IPS-11a (cell line): ENCODE measurements around the gene SORCS2.

Experiments
- H3K4me3 ChIP-seq: one replicate; pipeline ENCODE4 v1.5.1; 2013; ENCODE audit warnings: low read depth, low read length, control low read depth

The SORCS2 gene

DNA sequence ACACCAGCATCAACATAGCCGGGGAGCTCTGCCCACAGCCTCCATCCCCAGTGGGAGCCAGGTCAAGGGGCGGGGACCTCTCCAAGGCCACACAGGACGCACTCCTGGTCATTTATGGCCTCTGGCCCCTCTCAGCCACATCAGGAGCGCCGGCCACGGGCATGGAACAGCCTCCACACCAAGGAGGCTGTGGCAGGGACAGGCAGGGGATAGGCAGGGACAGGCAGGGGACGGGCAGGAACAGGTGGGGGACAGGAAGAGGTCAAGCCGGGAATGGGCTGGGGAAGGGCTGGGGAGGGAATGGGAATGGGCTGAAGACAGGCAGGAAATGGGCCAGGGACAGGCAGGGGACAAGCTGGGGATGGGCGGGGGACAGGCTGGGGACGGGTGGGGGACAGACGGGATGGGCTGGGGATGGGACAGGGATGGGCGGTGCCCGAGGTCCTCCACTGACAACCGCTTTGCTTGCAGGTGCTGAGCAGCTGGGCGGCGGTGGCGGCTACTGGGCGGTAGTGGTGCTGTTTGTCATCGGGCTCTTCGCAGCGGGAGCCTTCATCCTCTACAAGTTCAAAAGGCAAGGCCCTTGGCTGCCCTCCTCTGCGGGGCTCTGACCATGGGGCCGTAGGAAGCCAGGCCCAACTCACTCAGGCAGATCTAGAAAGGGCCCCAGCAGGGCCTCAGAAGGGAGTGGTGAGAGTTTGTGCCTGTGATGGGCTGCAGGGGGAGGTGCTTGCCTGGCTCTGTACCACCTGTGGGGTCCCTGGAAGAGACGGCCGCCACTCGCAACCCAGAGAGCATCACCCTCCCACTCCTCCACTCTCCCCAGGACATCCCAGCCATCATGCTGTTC lies 541.7 kb downstream of the SORCS2 start:
- H3K4me3 ChIP-seq, result no peak overlapping the region

DNA sequence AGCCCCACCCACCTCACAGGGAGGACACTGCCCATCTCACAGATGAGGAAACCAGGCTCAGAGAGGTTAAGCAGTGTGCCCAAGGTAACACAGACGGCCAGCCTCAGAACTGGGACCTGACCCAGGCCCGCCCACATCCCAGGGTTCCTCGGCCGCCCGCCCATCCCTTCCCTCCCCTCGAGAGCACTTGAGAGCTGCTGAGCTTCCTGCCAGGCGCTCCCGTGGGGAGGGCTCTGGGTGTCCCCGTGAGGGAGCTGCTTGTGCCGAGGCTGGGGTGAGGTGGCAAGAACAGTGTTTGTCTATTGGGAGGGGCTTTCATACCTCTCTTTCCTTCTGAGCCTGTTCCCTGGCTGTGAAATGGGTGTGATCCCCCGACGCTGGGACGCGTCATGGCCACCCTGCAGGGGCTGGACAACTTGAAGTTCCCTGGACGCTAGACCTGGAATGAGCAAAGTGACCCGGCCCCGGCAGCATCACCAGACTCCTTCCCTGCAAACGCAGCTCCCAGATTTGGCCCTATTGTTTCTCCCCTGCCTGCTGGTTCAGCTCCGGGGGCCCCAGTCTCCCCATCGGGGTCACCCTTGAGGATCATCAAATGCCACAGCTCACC lies 542.4 kb downstream of the SORCS2 start:
- no peak overlapping the region for H3K4me3 ChIP-seq

DNA sequence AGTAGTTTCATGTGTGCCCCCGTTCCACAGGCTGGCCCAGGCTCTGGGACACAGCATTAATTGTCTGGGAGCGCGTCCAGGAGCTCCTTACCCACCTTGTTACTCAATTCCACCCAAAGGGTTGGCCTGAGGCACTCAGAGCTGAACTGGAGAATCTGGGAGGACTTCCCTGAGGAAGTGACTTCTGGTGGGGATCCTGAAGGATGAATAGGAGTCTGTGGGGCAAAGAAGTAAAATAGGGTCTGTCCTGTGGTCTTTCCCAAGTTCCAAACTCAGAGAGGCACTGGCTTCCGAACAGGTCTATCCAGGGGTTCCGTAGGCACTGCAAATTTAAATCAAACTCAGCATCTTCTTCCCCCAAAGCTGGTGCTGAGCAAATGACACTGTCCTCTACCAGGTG lies 543.1 kb downstream of the SORCS2 start:
- H3K4me3 ChIP-seq, result no peak overlapping the region

DNA sequence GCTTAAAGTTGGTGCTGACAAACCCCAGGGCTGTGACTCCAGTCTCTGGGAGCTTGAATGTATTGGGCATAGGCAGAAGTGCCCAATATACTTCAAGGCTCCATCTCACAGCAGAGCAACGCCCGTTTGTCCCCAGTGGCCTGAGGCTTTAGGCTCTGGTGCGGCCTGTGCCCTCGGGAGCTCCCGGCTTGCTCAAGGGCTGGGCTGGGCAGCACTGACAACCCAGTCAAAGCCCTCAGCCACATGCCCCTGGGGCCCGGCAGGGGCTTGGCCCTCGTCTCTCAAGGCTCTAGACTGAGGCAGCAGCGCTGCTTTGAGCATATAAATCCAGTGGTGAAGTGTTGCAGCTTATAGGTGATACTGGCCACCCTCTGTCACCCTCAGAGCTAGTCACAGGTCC lies 543.6 kb downstream of the SORCS2 start:
- no peak overlapping the region for H3K4me3 ChIP-seq

DNA sequence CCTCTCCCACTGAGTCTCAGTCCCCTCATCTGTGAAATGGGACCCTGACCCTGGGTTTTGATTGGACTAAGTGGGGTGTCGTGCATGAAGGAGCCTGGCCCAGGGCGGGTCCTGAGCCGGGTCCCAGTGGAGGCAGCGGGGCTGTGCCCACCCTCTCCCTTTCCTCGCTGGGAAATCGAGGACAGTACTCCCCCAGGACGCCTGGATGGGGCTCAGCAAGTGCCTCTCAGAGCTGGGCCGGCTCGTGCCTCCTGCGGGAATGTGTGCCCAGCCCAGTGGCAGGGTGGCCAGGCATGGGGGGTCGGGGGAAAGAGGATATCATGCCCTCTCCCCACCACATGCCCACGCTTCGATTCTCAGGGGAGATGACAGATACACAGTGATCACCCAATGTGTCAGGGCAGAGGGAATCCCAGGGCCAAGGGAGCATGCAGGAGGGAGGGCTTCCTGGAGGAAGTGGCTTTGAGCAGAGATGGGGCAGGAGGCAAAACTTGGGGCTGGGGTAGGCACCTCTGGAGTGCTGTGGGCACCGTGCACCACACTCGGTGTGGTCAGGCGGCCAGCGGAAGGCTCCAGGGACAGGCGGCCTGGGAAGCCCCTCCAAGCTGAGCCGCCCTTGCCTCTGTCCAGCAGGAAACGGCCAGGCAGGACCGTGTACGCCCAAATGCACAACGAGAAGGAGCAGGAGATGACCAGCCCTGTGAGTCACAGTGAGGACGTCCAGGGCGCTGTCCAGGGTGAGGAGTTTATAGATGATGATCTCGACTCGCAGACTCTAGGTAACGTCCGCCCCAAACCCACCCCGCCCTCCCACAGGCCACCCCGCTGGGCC lies 544.3 kb downstream of the SORCS2 start:
- no peak overlapping the region for H3K4me3 ChIP-seq

DNA sequence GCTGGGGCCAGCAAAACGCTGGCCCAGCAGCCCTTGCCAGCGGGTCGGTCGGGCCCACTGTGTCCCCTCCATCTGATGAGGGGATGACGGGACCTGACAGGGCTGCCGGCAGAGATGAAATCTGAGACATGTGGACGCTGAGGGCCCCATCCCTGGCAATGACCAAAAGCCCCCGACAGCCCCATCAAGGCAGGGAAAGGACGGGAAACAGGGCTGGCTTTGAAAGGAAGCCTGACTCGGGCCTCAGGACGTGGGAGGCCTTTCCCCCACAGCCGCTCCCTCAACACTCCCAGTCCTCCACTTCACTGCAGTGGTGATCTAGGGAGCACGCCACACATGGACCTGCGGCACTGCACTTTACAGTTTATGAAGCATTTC lies 544.9 kb downstream of the SORCS2 start:
- no peak overlapping the region for H3K4me3 ChIP-seq

DNA sequence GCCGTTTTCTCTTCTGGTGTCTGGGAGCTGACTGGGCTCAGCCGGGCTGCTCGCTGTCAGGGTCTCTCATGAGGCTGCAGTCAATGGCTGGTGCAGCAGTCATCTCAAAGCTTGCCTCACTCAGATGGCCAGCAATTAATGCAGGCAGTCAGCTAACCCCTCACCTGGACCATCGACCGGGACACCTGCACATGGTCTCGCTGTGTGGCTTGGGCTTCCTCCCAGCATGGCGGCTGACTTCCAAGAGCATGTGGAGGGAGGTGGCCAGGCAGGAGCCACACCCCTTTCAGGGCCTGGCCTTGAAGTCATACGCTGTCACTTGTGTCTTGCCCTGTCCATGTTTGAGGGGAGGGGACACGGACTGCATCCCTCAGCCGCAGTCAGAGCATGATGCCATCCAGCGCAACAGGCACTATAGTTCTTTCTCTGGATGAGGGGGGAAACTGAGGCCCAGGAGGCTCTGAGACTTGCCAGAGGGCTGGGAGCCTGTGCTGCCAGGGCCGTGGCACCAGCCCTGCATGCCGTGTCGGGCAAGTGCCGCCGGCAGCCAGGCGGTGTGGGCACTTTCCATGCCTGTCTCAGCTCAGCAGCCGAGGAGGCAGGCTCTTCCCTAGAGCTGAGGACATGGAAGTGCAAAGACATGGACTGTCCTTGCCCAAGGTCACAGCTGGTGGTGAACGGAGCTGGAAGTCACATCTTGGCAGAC lies 545.6 kb downstream of the SORCS2 start:
- no peak overlapping the region for H3K4me3 ChIP-seq

DNA sequence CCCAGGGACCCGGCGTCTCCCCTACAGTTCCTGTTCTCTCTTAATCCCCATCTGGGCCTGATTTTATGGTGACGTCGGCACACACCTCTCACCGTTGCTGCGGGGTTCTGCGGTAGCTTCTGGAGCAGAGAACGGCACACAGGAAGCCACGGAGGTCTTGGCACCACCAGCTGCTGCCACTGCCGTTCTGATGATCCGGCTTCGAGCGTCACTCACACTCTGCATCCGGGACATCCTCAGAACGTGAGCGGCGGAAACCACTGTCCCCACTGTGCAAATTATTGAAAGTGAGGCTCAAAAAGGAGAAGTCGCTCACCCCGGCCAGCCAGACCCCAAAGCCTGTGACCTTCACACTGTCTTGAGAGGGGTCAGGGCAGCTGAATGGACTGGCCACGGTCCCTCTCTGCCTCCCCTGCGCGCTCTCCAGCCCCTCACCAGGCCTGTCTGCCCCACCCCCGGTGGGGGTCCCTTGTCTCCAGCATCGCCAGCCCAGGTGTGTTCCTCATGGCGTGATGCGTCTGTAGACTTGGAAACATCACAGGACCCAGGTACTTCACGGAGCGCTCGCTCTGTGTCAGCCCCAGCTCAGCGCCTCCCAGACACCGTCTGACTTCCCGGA lies 546.2 kb downstream of the SORCS2 start:
- H3K4me3 ChIP-seq, result no peak overlapping the region

DNA sequence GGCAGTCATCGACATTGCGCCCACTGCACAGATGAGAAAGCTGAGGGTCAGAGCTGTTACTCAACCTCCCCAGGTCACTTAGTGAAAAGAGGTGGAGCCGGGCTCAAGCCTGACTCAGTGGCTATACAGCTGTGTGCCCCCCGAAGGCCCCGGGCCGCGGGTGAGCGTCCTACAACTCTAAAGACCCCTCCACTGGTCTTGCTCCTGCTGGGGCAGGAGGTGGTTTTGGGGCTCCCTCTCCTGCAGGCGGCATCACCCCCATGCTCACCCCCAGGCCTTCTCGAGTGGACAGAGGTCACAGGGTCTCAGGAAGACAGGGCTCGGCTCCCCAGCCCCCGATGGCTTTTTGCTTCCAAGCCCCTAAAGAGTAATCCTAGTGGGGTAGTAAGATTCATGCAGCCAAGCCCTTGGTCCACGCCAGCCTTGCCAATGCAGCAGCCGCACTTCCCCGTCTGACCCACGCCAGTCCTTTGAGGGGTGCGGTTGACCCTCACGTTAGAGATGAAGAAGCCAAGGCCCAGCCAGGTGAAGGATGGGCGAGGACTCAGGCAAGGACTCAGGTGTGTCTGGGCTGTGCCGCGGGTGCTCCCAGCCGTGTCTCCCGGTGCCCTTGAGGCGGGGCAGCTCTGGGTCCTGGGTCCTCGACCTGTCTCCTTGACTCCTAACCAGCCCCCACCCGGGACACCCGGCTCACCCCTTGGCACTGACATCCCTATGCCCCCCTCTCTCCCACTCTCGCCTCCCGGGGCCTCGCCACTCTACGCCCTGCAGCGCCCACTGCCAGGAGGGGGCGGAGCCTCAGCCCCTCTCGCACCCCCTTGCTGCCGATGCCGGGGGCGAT lies 547.0 kb downstream of the SORCS2 start:
- no peak overlapping the region for H3K4me3 ChIP-seq

DNA sequence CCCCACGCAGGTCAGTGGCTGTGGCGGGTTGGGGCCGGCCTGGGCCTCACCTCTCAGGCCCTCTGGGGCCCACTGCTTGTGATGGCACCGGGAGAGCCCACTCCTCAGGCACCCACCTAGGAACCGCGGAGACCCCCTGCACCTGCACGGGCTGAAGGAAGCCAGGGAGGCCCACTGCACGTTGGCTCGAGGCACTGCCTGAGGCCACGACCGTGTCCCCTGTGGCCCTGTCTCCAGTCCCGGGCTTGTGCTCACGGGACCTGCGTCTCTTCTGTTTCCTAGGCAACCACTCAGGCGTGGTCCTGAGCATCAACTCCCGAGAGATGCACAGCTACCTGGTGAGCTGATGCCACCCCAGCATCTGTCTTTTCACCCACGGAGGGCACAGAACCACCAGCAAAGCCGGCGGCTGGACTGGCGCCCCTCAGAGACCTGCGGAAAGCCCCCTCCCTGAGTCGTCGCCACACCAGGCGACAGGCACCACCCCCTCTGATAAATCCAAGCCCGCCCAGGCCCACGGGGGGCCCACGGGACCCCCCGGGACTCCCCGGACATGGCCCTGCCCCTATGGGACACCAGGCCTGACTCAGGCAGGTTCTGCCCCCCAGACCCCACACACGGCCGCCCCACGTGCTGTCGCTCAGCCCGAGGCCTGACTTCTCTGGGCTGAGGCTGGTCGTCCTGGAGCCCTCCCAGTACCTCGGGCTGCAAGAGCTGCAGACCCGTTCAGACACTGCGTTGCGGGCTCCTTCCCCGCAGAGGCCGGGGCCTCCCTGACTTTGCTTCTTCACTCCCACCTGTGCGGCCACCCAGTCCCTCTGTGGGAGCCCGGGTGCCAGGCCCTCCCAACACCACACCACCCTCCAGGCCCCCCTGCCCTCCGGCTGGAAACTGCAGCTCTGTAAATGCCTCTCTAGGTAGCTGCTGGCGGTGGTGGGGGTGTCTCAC lies 547.9 kb downstream of the SORCS2 start:
- no peak overlapping the region for H3K4me3 ChIP-seq

DNA sequence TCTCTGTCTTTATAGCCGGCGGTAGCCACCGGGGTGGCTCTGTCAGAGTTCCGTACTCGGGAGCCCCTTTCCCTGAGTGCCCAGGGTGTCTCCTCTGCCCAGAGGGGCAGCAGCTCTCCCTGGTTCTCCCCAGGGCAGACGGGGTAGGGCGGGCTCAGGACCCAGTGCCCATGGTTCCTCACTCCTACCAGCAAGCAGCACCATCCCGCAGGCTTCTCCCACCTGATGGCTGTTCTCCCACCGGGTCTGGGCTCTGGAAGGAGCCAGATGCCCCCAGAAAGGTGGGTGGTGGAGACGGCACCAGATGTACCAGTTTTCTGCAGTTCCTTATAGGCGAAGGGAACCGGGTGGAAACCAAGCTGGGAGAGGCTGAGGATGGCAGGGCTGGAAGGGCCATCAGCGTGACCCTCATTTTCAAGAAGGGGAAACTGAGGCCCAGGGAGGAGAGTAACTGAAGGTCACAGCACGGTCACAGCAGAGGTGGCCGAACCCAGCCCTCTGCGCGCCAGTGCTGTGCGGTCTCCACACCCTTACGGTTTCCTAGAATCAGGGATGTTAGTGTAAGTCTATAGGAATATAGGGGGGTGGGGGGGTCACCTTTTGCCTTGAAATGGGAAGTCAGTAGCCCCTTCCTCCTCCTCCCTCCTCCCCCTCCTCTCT lies 548.7 kb downstream of the SORCS2 start:
- no peak overlapping the region for H3K4me3 ChIP-seq

DNA sequence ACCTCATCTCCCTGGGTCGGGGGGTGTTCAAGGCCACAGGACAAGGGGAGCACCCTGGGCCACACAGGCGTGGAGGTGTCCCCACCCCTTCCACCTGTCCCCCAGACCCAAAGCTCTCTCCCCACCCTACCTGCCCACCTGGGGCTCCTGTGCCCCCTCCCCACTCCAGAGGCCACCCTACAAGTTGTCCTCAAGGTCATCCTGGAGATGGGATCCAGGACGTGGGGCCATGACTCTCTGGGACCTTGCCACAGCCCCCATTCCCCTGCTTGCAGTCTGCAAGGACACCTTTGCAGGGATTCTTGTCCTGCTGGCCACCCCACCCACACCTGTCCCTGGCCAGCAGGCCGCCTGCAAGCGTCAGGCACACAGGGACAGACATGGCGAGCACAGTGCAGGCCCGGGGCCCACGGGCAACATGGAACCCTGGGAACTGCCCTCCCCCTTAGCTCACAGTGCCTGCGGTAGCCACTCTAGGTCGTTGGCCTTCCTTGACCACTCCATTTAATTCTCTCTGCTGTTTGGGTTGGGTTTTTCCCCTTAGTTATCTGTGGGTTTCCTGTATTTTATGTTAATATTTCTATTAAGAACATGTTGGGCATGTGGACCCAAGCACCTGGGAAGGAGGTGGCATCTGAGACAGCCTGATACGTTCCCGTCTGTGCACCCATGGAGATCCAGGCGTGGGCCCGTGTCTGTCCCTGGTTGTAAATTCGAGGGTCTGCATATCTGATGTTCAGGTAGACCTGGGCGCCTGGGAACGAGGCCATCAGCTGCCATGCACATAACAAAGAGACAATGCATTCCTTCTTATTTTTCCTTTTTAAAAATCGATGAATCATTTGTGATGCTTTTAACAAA lies 549.8 kb downstream of the SORCS2 start:
- H3K4me3 ChIP-seq, result no peak overlapping the region

DNA sequence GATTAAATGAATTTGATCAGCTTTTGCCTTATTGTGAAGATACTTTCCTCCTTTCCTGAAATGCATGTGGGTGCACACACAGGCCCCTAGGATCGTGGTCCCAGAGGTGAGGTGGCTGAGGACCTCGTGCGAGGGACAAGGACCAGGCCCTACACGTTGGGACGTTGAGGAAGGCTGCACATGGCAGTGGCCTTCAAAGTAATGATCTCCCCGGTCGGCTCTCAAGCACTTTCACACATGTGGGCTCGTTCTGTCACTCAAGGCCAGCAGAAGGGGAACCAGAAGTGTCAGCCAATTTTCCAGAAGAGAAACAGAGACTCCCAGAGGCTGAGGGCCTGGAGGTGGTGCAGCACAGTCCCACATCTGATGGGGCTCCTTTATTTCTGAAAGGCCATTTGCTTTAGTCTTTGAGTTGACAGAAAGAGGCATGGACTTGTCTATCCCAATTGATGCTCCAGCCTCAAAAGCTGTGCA lies 550.5 kb downstream of the SORCS2 start:
- H3K4me3 ChIP-seq, result no peak overlapping the region

DNA sequence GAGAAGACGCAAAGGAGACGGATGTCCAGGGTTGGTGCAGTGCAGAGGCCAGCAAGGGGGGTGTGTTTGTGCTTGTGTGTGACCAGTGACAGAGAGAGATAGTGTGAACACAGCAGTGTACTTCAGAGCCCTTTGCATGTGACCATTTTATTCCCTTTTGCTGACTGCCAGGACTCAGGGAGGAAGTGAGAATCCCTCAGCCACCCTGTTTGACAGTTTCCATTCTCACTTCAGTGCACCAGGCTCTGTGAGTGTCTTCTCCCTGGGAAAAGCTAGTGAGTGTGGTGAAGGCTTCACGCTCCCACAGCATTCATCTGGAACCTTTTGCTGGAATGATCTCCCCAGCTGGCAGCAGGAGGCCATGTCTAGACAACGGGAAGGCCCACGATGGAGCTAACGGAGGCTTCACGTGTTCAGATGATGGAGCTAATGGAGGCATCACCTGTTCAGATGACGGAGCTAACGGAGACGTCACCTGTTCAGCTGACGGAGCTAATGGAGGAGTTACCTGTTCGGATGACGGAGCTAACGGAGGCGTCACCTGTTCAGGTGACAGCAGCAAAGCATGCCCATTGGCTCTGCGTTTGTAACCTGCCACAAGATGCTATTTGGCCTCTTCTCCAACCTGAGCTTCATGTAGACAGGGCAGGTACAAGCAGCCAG lies 551.9 kb downstream of the SORCS2 start:
- H3K4me3 ChIP-seq, result no peak overlapping the region

DNA sequence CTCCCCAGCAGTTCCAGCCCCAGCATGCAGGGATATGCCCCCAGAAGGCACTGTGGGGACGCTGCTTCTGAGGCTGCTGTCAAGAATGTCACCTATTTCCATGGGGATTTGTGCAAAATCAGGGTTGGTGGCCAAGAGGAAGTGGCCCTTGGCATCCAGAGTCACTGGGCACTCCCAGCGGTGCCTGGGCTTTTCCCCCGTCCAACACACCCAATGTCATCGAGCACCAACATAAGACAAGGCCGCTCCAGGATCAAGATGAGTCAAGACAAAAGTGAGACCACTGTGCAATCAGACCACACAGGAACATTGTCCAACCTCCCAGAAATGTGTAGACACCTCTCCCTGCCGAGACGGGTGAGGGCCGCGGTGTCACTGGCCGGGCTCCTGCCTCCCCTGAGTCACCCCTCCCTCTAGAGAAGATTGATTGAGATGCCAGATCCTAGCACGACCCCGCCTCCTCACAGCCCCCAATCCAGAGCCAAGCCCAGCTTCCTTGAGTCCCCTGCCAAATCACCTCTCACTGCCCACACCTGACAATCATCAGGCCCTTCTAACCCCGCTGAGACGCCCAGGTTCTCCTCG lies 553.1 kb downstream of the SORCS2 start:
- no peak overlapping the region for H3K4me3 ChIP-seq

DNA sequence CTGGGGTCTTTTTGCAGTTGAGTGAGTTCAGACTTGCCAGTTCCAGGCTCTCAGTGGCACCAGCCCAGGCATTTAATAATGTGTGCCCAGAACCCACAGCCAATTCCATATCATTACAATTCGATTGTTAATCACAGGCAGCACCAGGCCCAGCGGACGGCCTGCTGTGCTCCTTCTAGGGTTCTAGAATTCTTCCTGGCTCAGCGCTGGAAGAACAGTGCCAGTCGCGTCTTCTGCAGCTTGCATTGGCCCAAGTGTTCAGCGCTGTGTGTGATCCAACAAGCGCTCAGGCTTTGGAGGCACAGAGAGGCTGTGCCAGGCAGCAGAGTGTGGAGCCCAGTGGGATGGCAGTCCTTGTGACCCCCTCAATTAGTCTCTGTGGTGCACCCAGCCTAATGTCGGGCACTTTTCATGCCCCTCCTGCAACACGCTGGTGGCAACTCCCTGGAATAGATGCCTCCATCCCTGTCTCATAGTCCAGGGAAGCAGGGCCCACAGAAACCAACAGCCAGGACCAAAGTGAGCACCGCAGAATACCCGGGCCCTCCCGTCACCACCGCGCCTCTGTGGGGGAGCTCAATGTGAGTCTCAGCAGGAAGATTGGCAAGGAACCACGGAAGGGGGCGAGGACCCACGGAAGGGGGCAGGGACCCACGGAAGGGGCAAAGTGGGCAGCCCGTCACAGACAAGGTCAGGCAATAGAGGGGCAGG lies 554.2 kb downstream of the SORCS2 start:
- no peak overlapping the region for H3K4me3 ChIP-seq
